Measurements from ENCODE around the gene FRMD1.

The FRMD1 gene

DNA sequence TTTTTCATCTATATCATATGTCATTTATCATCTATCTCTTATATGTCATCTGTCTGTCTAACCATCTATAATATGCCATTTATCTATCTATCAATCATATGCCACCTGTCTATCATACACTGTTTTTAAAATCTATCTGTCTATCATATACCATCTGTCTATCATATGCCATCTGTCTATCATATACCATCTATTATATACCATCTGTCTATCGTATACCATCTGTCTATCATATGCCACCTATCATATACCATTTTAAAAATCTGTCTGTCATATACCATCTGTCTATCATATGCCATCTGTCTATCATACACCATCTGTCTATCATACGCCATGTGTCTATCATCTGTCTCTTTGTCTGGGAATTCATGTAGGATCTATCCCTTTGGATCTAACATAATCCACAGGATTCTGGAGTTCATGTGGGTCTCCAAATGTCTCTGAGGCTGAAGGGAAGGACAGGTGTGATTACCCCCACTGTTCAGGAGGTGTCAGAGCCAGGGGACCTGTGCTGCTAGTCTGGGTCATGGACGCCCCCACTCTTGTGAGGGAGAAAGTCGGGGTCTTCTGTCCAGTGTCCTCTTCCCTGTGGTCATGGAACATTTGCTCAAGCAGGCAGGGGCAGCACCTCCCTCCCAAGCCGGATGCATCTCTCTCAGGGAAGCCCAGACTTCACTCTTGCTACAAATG is 36.9 kb upstream of the FRMD1 start:
- FAIRE-seq (no peak), DNase-seq (ENCODE audit: extremely low spot score, insufficient read length, low read depth) (no peak)

DNA sequence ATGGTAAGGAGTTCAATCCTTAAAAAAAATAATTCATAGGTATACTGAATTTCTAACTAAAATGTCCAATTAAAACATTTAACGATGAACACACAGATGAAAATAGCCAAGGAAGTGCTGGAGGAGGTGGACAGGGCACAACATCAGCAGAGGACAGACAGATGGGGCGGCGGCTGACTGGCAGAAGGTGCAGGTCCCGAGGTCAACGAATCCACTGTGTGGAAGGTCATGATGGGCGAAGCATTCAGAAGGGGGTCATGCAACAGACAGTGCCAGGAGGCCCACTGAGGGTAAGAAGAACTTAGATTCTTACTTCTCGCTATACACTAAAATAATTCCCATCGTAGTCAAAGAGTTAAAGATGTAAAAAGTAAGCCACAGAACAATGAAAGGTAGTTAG is 34.2 kb upstream of the FRMD1 start:
- FAIRE-seq (no peak), DNase-seq (ENCODE audit: extremely low spot score, insufficient read length, low read depth) (no peak)

GRCh38 chr6:168111911-168112310 is 32.9 kb upstream of the FRMD1 start:
- FAIRE-seq (no peak), DNase-seq (ENCODE audit: extremely low spot score, insufficient read length, low read depth) (no peak)

GRCh38 chr6:168110437-168110836 is 31.4 kb upstream of the FRMD1 start:
- FAIRE-seq (no peak), DNase-seq (ENCODE audit: extremely low spot score, insufficient read length, low read depth) (no peak)

GRCh38 chr6:168109171-168109570 is 30.2 kb upstream of the FRMD1 start:
- no peak for FAIRE-seq

DNA sequence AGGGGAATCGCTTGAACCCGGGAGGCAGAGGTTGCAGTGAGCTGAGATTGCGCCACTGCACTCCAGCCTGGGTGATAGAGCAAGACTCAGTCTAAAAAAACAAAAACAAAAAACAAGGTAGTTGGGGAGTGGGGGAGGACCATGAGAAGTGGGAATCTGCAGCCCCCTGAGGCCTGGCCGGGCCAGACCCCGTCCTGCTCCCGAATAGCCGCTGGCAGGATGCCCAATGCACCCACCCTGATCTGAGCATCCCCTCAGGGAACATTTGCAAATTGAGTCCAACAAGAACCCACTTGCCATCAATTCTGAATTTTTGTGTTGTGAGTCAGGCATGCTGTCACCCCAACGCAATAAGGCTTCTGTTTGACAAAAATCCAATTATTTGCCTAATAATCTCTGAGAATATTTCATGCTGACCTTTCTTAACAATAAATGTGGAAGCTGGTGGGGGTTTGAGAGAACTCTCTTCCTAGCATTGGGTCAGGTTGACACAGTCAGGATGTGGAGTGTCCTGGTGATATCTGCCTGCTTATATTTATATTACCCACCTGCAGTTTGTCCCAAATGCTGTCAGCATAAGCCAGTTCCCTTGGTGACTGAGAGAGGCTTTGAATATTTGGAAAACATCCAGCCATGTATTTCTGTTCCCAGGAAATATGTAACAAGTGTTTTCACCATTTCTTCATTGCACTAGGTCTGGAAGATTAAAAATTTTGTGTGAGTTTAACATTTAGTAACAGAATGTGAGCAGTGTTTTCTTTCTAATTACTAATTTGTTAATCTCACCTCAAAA is 28.4 kb upstream of the FRMD1 start:
- DNase-seq (ENCODE audit: extremely low spot score, insufficient read length, low read depth) (no peak), FAIRE-seq (no peak)

More at GRCh38 chr6:168109171-168109570, 30.2 kb upstream of the FRMD1 start:
- no peak for DNase-seq (ENCODE audit: extremely low spot score, insufficient read length, low read depth)

GRCh38 chr6:168106633-168107005 is 27.6 kb upstream of the FRMD1 start:
- DNase-seq (ENCODE audit: extremely low spot score, insufficient read length, low read depth) (no peak), FAIRE-seq (no peak)

- no peak for FAIRE-seq
- DNase-seq (ENCODE audit: extremely low spot score, insufficient read length, low read depth), result no peak
Observed at GRCh38 chr6:168105813-168106632, 27.0 kb upstream of the FRMD1 start.

- FAIRE-seq (no peak), DNase-seq (ENCODE audit: extremely low spot score, insufficient read length, low read depth) (no peak)
Observed at GRCh38 chr6:168104636-168105035, 25.6 kb upstream of the FRMD1 start.

DNA sequence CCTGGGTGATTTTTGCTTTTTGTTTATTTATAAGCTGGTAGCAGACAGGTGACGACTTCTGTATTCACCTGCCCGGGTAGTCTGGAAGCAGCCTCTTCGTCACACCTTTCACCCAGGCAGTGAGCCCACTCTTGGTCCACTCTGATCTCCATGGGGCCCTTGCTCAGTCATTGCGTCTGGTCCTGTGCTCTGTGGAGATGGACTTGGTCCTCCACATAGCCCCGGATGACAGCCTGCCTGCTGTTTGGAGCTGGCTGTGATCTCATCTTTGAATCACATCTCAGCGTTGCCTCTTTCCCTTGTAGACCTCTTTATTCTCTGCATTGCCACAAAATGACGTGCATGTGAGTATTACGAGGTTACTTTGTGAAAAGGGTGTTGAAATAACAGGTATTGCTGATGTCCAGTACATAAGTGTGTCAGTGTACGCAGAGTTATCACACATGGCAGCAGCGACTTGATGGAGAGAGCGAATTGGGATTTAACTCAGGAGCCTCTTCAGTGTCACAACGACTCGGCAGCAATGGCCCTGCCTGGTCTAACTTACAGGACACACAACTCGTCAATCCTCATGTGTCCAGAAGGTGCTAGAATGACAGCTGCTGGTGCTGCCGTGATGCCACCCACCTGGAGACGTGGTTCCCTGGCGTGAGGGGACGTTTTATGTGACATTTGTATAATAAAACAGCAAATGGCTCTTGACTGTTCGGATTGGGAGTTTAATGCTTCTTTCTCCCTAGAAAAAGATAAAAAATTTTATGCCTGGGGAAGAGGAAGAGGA is 24.2 kb upstream of the FRMD1 start:
- FAIRE-seq (no peak), DNase-seq (ENCODE audit: extremely low spot score, insufficient read length, low read depth) (no peak)

- DNase-seq (ENCODE audit: extremely low spot score, insufficient read length, low read depth), result no peak
Observed at GRCh38 chr6:168102315-168102985, 23.4 kb upstream of the FRMD1 start.

GRCh38 chr6:168101590-168102314 is 22.7 kb upstream of the FRMD1 start:
- DNase-seq (ENCODE audit: extremely low spot score, insufficient read length, low read depth) (no peak), FAIRE-seq (no peak)

More at GRCh38 chr6:168102315-168102985, 23.4 kb upstream of the FRMD1 start:
- FAIRE-seq, result no peak

- no peak for FAIRE-seq
- no peak for DNase-seq (ENCODE audit: extremely low spot score, insufficient read length, low read depth)
Observed at GRCh38 chr6:168100803-168101589, 22.0 kb upstream of the FRMD1 start.

DNA sequence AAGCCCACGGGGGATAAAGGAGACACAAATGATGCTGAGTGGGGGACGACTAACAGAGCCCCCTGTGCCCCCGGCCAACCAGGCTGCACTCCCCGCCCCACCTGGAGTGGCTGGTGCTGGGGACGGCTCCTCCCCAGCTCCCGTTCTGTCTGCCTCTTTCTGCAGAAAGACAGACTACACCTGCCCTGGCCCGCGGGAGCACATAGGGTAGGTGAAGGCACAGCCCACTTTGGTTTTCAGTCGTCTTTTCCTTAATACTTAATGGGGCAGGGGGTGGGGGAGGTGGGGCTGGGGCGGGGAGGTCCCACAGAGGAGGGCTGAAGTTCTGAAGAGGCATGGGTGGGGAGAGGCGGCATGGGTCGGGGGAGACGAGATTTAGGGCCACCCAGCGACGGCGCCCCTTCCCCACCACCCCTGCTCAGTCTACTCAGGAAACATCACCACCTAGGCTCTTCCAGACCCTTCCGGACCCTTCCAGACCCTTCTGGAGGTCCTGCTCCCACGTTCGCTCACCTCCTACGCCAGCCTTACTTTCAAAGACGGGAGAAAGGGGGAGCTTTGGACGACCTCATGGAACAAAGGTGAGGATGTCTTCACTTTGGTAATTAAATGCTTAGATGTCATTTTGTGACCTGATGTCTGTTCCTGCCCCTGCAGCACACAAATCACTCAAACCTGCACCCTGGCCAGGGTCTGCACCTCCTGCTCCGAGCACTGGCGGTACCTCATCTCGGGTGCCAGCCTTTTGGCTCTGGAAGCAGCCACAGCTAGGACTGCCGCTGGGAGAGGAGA is 21.2 kb upstream of the FRMD1 start:
- FAIRE-seq (no peak), DNase-seq (ENCODE audit: extremely low spot score, insufficient read length, low read depth) (no peak)

DNA sequence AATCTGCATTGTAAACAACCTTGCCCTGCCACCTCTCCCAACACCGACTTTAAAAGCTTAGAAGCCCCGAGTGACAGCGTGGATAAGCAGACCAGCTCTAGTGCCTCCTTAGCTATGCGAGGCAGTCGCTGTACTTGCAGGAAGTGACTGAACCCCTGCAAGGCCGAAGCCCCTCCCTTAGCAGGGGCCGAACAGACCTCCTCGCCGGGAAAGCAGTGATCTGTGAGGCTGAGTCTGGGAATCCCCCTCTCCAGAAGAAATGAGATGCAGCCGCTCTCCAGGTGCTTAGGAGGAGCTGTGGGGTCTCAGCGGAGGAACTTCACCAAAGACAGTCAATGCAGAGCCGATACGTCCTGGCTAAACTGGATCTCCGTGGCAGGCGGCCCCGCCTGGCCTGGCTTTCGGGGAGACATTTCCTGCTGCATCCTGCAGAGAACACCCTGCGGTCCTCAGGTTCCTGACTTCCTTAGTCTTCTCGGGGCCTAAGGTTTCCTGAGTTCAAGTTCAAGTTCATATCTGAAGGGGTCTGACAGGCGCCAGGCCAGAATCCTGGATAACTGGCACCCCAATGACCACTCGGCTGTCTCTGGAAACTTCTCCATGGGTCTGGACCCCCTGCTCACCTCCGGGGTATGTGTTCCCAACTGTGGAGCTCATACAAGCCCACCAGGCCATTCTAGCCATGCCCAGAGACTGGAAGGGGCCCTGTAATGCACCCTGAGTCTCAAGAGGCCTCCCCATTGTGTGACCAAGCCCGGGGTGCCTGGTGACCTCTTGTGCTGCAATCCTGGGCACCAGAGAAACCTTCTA is 20.4 kb upstream of the FRMD1 start:
- FAIRE-seq (no peak), DNase-seq (ENCODE audit: extremely low spot score, insufficient read length, low read depth) (no peak)

GRCh38 chr6:168098431-168098861 is 19.4 kb upstream of the FRMD1 start:
- FAIRE-seq (no peak), DNase-seq (ENCODE audit: extremely low spot score, insufficient read length, low read depth) (no peak)

Data from GM18507 (cell line).